ENCODE measurements around the gene INTS7. TPM values are rescaled to one million over a fixed set of nuclear protein-coding genes. Genes with fewer than 3 reads are reported as not detected.

The INTS7 gene
- polyA plus RNA-seq, 1 of the 3 experiments (the other 2 are of a cell fraction) = 8.7 TPM

- Histone ChIP-seq H3K9me2 (no peaks in the 10 kb centered on the region), H3K27me3 (ENCODE audit: insufficient read depth) (no peaks in the 10 kb centered on the region), H3K79me2 (ENCODE audit: insufficient read depth) (peaks cover 8% of the 10 kb centered on the region; the same call in 1 of the 2 replicates), H3K36me3 (replicated peaks in 1 of 2; ENCODE audit: control insufficient read depth in 1 of 2, insufficient read depth in 2 of 2, low read length in 1 of 2) (peaks cover 18 to 64% of the 10 kb centered on the region in 2 experiments), H2AFZ (ENCODE audit: low read depth) (no peak overlapping the region), H3K9ac (no peak overlapping the region), H4K20me1 (ENCODE audit: insufficient read depth) (no peaks in the 10 kb centered on the region), H3K27ac (ENCODE audit: low read depth in 2 of 2, low read length in 1 of 2) (no peak overlapping the region), H3K4me2 (no peak overlapping the region), H3K4me3 (ENCODE audit: low read depth in 2 of 2, low read length in 1 of 2) (no peak overlapping the region), H3F3A (replicated peaks; ENCODE audit: insufficient read depth) (peaks cover 1% of the 10 kb centered on the region), H3K9me3 (0 out of 2 replicates have a peak, but pooled peaks cover 12% of the 10 kb centered on the region), H3K4me1 (ENCODE audit: control insufficient read depth in 1 of 2, insufficient read depth in 2 of 2, low read depth in 1 of 2, low read length in 1 of 2) (no peaks in the 10 kb centered on the region)
- TF ChIP-seq MAX (IDR thresholded peaks at IDR 0.05; ENCODE audit: low read depth) (no peak), RFX5 (IDR thresholded peaks at IDR 0.05; ENCODE audit: low read length) (no peak), CHD2 (IDR thresholded peaks at IDR 0.05; ENCODE audit: low read length, partially characterized antibody) (no peak), POLR2AphosphoS5 (IDR thresholded peaks at IDR 0.05; ENCODE audit: low read depth, low read length) (no peak), FOXJ3 (CRISPR knock-in tag; IDR thresholded peaks at IDR 0.05) (no peak), NFIC (IDR thresholded peaks at IDR 0.05; ENCODE audit: borderline replicate concordance) (no peak), TAF1 (IDR thresholded peaks at IDR 0.05; ENCODE audit: borderline replicate concordance, low read depth, low read length) (no peak), NRF1 (IDR thresholded peaks at IDR 0.05; ENCODE audit: low read depth, low read length) (no peak), RXRA (IDR thresholded peaks at IDR 0.05; ENCODE audit: borderline replicate concordance, low read depth) (no peak), MXI1 (IDR thresholded peaks at IDR 0.05; ENCODE audit: low read depth, low read length) (no peak), SMC3 (IDR thresholded peaks at IDR 0.05; ENCODE audit: low read depth, low read length) (no peak), JUND (IDR thresholded peaks at IDR 0.05) (no peak), GABPA (IDR thresholded peaks at IDR 0.05; ENCODE audit: low read depth) (no peak)
- ChIA-PET POLR2A (no interaction called here), CTCF (interaction anchor here (1.5 to 1.6 kb wide), 3 partner anchors 16 to 373 kb away, joined by 4 to 5 read pairs (median 4); no protein-coding TSS in a partner anchor)
- no peak for DNase-seq
- 43% methylated on average over 1 of the region's 1 CpG for WGBS (ENCODE audit: low lambda C conversion rate)
These were observed 18.6 kb upstream of the INTS7 start for GRCh38 chr1:212053993-212054392.

- ChIA-PET POLR2A (no interaction called here), CTCF (interaction anchor here (1.0 to 1.8 kb wide), 3 partner anchors 11 to 347 kb away, joined by 3 to 11 read pairs (median 4); partner anchors contain the start of genes DTL and INTS7)
- Histone ChIP-seq H3K4me1 (ENCODE audit: control insufficient read depth in 1 of 2, insufficient read depth in 2 of 2, low read depth in 1 of 2, low read length in 1 of 2) (no peaks in the 10 kb centered on the region; a peak in 1 of 4 replicates), H4K20me1 (ENCODE audit: insufficient read depth) (no peaks in the 10 kb centered on the region), H3K79me2 (ENCODE audit: insufficient read depth) (peaks cover 53% of the 10 kb centered on the region), H2AFZ (ENCODE audit: low read depth) (no peak overlapping the region), H3K36me3 (replicated peaks in 1 of 2; ENCODE audit: control insufficient read depth in 1 of 2, insufficient read depth in 2 of 2, low read length in 1 of 2) (peaks cover 4 to 7% of the 10 kb centered on the region in 2 experiments), H3K27ac (ENCODE audit: low read depth in 2 of 2, low read length in 1 of 2) (no peak overlapping the region), H3K9me3 (no peaks in the 10 kb centered on the region), H3K9me2 (no peaks in the 10 kb centered on the region), H3K9ac (no peak overlapping the region), H3K4me2 (no peak overlapping the region), H3K4me3 (ENCODE audit: low read depth in 2 of 2, low read length in 1 of 2) (no peak overlapping the region), H3K27me3 (ENCODE audit: insufficient read depth) (no peaks in the 10 kb centered on the region), H3F3A (replicated peaks; ENCODE audit: insufficient read depth) (no peaks in the 10 kb centered on the region)
- WGBS (ENCODE audit: low lambda C conversion rate) = 92% methylated on average over 2 of the region's 2 CpGs
- TF ChIP-seq CTCF (IDR thresholded peaks at IDR 0.05) (no peak), TEAD4 (IDR thresholded peaks at IDR 0.05; ENCODE audit: borderline replicate concordance, insufficient read depth) (no peak), RCOR1 (IDR thresholded peaks at IDR 0.05; ENCODE audit: low read length) (no peak), JUND (IDR thresholded peaks at IDR 0.05) (no peak), ELF1 (IDR thresholded peaks at IDR 0.05) (no peak), TCF12 (IDR thresholded peaks at IDR 0.05) (no peak), GATA2 (CRISPR knock-in tag; IDR thresholded peaks at IDR 0.05) (no peak), CHD2 (IDR thresholded peaks at IDR 0.05; ENCODE audit: low read length, partially characterized antibody) (no peak), USF1 (IDR thresholded peaks at IDR 0.05; ENCODE audit: borderline replicate concordance, low read depth) (no peak), FOSL2 (IDR thresholded peaks at IDR 0.05; ENCODE audit: borderline replicate concordance, low read depth) (no peak), MAX (IDR thresholded peaks at IDR 0.05; ENCODE audit: low read depth) (no peak), USF2 (IDR thresholded peaks at IDR 0.05; ENCODE audit: borderline replicate concordance, low read depth, low read length) (no peak), RXRA (IDR thresholded peaks at IDR 0.05; ENCODE audit: borderline replicate concordance, low read depth) (no peak), SMC3 (IDR thresholded peaks at IDR 0.05; ENCODE audit: low read depth, low read length) (no peak)
- no peak for DNase-seq
These were observed 10.6 kb upstream of the INTS7 start for GRCh38 chr1:212045981-212046380.
